WTC11 (cell line): Measurements from ENCODE around the gene UBE2R2. TPM values are rescaled to one million over a fixed set of nuclear protein-coding genes. Genes with fewer than 3 reads are reported as not detected.

Experiments used
- ATAC-seq: fragments of 200-7000 bp; cut with Tn5 transposase; 2 replicates; pipeline ENCODE4 v1.10.0; 2021; ENCODE audit warnings: mild to moderate bottlenecking, moderate library complexity
- CTCF ChIA-PET: fragments of 300-600 bp; sonication (Branson Sonifier 250); formaldehyde crosslinking; loops from one replicate; lab custom pipeline; 2021; ENCODE audit warnings: antibody characterized with exemption; lab: Charles Lee
- POLR2A ChIA-PET: fragments of 350-600 bp; sonication (Branson Sonifier 250); formaldehyde crosslinking; loops from one replicate; lab custom pipeline; 2021; ENCODE audit warnings: antibody characterized with exemption; lab: Charles Lee
- DNase-seq: peaks from one replicate; pipeline ENCODE4 v3.0.0; 2021; ENCODE audit warnings: low spot score
- H3K27ac Mint-ChIP-seq: 2 replicates; pipeline ENCODE4 v1.8.0; 2021; ENCODE audit warnings: mixed read lengths
- H3K27me3 Mint-ChIP-seq: 2 replicates; pipeline ENCODE4 v1.8.0; 2021; ENCODE audit warnings: low read depth, mild to moderate bottlenecking, moderate library complexity, mixed read lengths
- H3K36me3 Mint-ChIP-seq: 2 replicates; pipeline ENCODE4 v1.8.0; 2021; ENCODE audit warnings: mixed read lengths
- H3K4me1 Mint-ChIP-seq: 2 replicates; pipeline ENCODE4 v1.8.0; 2022; ENCODE audit warnings: mixed read lengths
- H3K4me3 Mint-ChIP-seq: 2 replicates; pipeline ENCODE4 v1.8.0; 2021; ENCODE audit warnings: mild to moderate bottlenecking, moderate library complexity, mixed read lengths
- H3K9me3 Mint-ChIP-seq: 2 replicates; pipeline ENCODE4 v1.8.0; 2021; ENCODE audit warnings: mixed read lengths
- AFF4 ChIP-seq: sonication (generic); formaldehyde crosslinking; IDR thresholded peaks from 2 replicates; pipeline ENCODE4 v1.8.1; 2023; ENCODE audit warnings: mild to moderate bottlenecking, missing genetic modification reagents, borderline replicate concordance
- ATF1 ChIP-seq: sonication (generic); formaldehyde crosslinking; IDR thresholded peaks from 2 replicates; pipeline ENCODE4 v1.8.1; 2023; ENCODE audit warnings: mild to moderate bottlenecking, moderate library complexity, missing genetic modification reagents
- ATF3 ChIP-seq: sonication (generic); formaldehyde crosslinking; conservative IDR thresholded peaks from 2 replicates; pipeline ENCODE4 v1.8.1; 2022; ENCODE audit warnings: mild to moderate bottlenecking, missing genetic modification reagents
- E2F5 ChIP-seq: sonication (generic); formaldehyde crosslinking; IDR thresholded peaks from 2 replicates; pipeline ENCODE4 v1.8.1; 2022; ENCODE audit warnings: mild to moderate bottlenecking, moderate library complexity, missing genetic modification reagents
- ERG ChIP-seq: fragments of 250-450 bp; sonication (Bioruptor Pico); IDR thresholded peaks from 2 replicates; pipeline ENCODE4 v1.8.0; 2021; ENCODE audit warnings: mild to moderate bottlenecking
- ETV6 ChIP-seq: sonication (generic); formaldehyde crosslinking; IDR thresholded peaks from 2 replicates; pipeline ENCODE4 v1.8.1; 2022; ENCODE audit warnings: mild to moderate bottlenecking, missing genetic modification reagents
- FOXK1 ChIP-seq: sonication (generic); formaldehyde crosslinking; IDR thresholded peaks from 2 replicates; pipeline ENCODE4 v1.8.0; 2022; ENCODE audit warnings: mild to moderate bottlenecking, moderate library complexity, missing genetic modification reagents
- FOXP1 ChIP-seq: sonication (generic); formaldehyde crosslinking; IDR thresholded peaks from 2 replicates; pipeline ENCODE4 v1.8.0; 2022; ENCODE audit warnings: missing genetic modification reagents, mild to moderate bottlenecking, moderate library complexity, borderline replicate concordance
- FOXP4 ChIP-seq: sonication (generic); formaldehyde crosslinking; IDR thresholded peaks from 2 replicates; pipeline ENCODE4 v1.8.0; 2022; ENCODE audit warnings: mild to moderate bottlenecking, missing genetic modification reagents
- GTF2I ChIP-seq: fragments of 250-450 bp; sonication (Bioruptor Pico); conservative IDR thresholded peaks from 2 replicates; pipeline ENCODE4 v1.4.0; 2021; ENCODE audit warnings: mild to moderate bottlenecking
- HMGA2 ChIP-seq: fragments of 250-450 bp; sonication (Bioruptor Pico); IDR thresholded peaks from 2 replicates; pipeline ENCODE4 v1.4.0; 2021; ENCODE audit warnings: mild to moderate bottlenecking, moderate library complexity
- MAX ChIP-seq: sonication (generic); formaldehyde crosslinking; IDR thresholded peaks from 2 replicates; pipeline ENCODE4 v1.8.0; 2022; ENCODE audit warnings: mild to moderate bottlenecking, missing genetic modification reagents
- MXD4 ChIP-seq: fragments of 250-450 bp; sonication (Bioruptor Pico); IDR thresholded peaks from 2 replicates; pipeline ENCODE4 v1.8.0; 2021; ENCODE audit warnings: mild to moderate bottlenecking, moderate library complexity, borderline replicate concordance
- NR2C2 ChIP-seq: sonication (generic); formaldehyde crosslinking; IDR thresholded peaks from 2 replicates; pipeline ENCODE4 v1.8.0; 2022; ENCODE audit warnings: mild to moderate bottlenecking, missing genetic modification reagents
- SMAD3 ChIP-seq: sonication (generic); formaldehyde crosslinking; IDR thresholded peaks from 2 replicates; pipeline ENCODE4 v1.8.0; 2022; ENCODE audit warnings: missing genetic modification reagents, mild to moderate bottlenecking, borderline replicate concordance
- SMAD4 ChIP-seq: sonication (generic); formaldehyde crosslinking; IDR thresholded peaks from 2 replicates; pipeline ENCODE4 v1.8.0; 2022; ENCODE audit warnings: mild to moderate bottlenecking, missing genetic modification reagents
- TP53 ChIP-seq: sonication (generic); formaldehyde crosslinking; IDR thresholded peaks from 2 replicates; pipeline ENCODE4 v1.8.1; 2023; ENCODE audit warnings: mild to moderate bottlenecking, missing genetic modification reagents
- USF1 ChIP-seq: sonication (generic); formaldehyde crosslinking; IDR thresholded peaks from 2 replicates; pipeline ENCODE4 v1.8.0; 2022; ENCODE audit warnings: mild to moderate bottlenecking, missing genetic modification reagents
- ZBTB21 ChIP-seq: sonication (generic); formaldehyde crosslinking; IDR thresholded peaks from 2 replicates; pipeline ENCODE4 v1.8.1; 2023; ENCODE audit warnings: mild to moderate bottlenecking, missing genetic modification reagents, borderline replicate concordance
- ZMAT4 ChIP-seq: fragments of 250-450 bp; sonication (Bioruptor Pico); IDR thresholded peaks from 2 replicates; pipeline ENCODE4 v1.9.0; 2021; ENCODE audit warnings: mild to moderate bottlenecking
- ZNF219 ChIP-seq: sonication (generic); formaldehyde crosslinking; IDR thresholded peaks from 2 replicates; pipeline ENCODE4 v1.8.0; 2023; ENCODE audit warnings: missing genetic modification reagents, mild to moderate bottlenecking, borderline replicate concordance
- ZNF263 ChIP-seq: sonication (generic); formaldehyde crosslinking; IDR thresholded peaks from 2 replicates; pipeline ENCODE4 v1.8.1; 2022; ENCODE audit warnings: low read depth, mild to moderate bottlenecking, moderate library complexity, missing genetic modification reagents
- ZSCAN18 ChIP-seq: fragments of 250-450 bp; sonication (Bioruptor Pico); IDR thresholded peaks from 2 replicates; pipeline ENCODE4 v2.1.2; 2022; ENCODE audit warnings: mild to moderate bottlenecking, moderate library complexity
- total RNA-seq: library from RNA; stranded (reverse); gene quantifications from 3 replicates; pipeline ENCODE4 v1.2.3, GENCODE V29; 2021

UBE2R2 gene
- total RNA-seq, 1 experiment from 2014 or later: 45.0 TPM

GRCh38 chr9:33850677-33851076 is 33.7 kb downstream of the UBE2R2 start (continued):
- TF ChIP-seq ZMAT4 (CRISPR knock-in tag) (no peak), MXD4 (CRISPR knock-in tag) (no peak), ATF3 (CRISPR knock-in tag) (no peak)

GRCh38 chr9:33851301-33851700 is 34.3 kb downstream of the UBE2R2 start:
- Mint-ChIP-seq H3K9me3 (no peaks in the 10 kb centered on the region), H3K4me1 (peaks cover 31% of the 10 kb centered on the region), H3K36me3 (no peaks in the 10 kb centered on the region), H3K4me3 (no peak overlapping the region), H3K27me3 (no peaks in the 10 kb centered on the region), H3K27ac (peak overlapping the region; percentile 7; the same call in 1 of the 2 replicates)
- ATAC-seq (no peak), DNase-seq (no peak)
- ChIA-PET POLR2A (no interaction called here), CTCF (interaction anchor here (1.6 to 2.2 kb wide), 2 partner anchors 38 to 114 kb away, joined by 4 to 12 read pairs; no protein-coding TSS in a partner anchor)
- TF ChIP-seq MAX (CRISPR knock-in tag): no peak
- no peak for TF ChIP-seq E2F5 (CRISPR knock-in tag)
- TF ChIP-seq FOXP1 (CRISPR knock-in tag): no peak
- no peak for TF ChIP-seq AFF4 (CRISPR knock-in tag)
- no peak for TF ChIP-seq TP53 (CRISPR knock-in tag)
- TF ChIP-seq ZBTB21 (CRISPR knock-in tag): no peak
- TF ChIP-seq ATF1: no peak
- no peak for TF ChIP-seq SMAD4 (CRISPR knock-in tag)
- TF ChIP-seq HMGA2 (CRISPR knock-in tag): no peak
- TF ChIP-seq ERG (CRISPR knock-in tag): no peak
- TF ChIP-seq ETV6 (CRISPR knock-in tag): no peak
- no peak for TF ChIP-seq GTF2I
- TF ChIP-seq ZNF219: no peak
- no peak for TF ChIP-seq USF1
- no peak for TF ChIP-seq SMAD3 (CRISPR knock-in tag)
- no peak for TF ChIP-seq ZSCAN18
- no peak for TF ChIP-seq FOXP4 (CRISPR knock-in tag)
- TF ChIP-seq ZNF263 (CRISPR knock-in tag): no peak
- TF ChIP-seq FOXK1: no peak
- TF ChIP-seq NR2C2 (CRISPR knock-in tag): no peak
